GM12873 (cell line): ENCODE data around the gene POLG2.

Experiments
- TF ChIP-seq, protein P1 (sequence below): IDR thresholded peaks from 2 replicates; pipeline ENCODE4 v1.5.1; 2012; ENCODE audit warnings: low read depth, mild to moderate bottlenecking, moderate library complexity, low read length, control low read depth; ENCODE audit not compliant: insufficient read depth; ENCODE audit errors: missing control alignments

Gene POLG2

DNA sequence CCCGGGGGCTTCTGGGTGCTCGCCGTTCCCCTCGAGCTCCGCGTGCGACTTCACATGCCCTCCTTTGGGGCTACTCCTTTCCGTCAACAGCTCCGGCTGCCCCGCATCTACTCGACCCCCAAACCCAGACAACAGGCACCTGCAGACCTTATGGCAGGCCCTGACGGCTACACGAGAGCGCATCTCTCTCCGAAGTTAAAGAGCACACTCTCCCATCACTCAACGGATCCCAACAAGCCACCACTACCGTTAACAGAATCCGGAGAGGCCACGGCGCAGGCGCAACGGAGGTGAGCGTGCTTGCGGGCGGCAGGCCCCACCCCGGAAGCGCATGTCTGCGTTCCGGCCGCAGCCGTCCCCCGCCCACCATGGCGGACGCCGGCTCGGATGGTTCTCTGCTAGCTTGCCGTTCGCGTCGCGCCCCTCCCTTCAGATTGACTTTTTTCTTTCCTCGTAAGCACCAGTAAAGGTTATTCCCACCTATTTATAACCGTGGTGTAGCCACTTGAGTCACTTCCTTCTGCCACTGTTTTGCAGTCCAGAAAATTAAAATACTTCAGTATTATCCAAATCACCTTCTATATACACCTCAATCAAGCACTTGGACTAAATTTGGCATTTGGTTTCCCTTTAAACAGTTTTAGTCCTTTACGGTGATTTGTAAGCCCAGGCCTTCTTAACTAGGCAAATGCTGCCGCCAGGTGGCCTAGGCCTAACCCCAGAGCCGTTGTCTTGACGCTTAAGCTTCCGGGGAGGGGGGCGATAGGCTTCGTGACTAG lies at the start of gene POLG2:
Gene POLG2 (minus strand): TSS at position 269 of the 779 bp plus-strand sequence. CDS start 86 bp downstream, at position 183.
- TF ChIP-seq, protein P1, sequence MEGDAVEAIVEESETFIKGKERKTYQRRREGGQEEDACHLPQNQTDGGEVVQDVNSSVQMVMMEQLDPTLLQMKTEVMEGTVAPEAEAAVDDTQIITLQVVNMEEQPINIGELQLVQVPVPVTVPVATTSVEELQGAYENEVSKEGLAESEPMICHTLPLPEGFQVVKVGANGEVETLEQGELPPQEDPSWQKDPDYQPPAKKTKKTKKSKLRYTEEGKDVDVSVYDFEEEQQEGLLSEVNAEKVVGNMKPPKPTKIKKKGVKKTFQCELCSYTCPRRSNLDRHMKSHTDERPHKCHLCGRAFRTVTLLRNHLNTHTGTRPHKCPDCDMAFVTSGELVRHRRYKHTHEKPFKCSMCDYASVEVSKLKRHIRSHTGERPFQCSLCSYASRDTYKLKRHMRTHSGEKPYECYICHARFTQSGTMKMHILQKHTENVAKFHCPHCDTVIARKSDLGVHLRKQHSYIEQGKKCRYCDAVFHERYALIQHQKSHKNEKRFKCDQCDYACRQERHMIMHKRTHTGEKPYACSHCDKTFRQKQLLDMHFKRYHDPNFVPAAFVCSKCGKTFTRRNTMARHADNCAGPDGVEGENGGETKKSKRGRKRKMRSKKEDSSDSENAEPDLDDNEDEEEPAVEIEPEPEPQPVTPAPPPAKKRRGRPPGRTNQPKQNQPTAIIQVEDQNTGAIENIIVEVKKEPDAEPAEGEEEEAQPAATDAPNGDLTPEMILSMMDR, result peak; percentile 67

DNA sequence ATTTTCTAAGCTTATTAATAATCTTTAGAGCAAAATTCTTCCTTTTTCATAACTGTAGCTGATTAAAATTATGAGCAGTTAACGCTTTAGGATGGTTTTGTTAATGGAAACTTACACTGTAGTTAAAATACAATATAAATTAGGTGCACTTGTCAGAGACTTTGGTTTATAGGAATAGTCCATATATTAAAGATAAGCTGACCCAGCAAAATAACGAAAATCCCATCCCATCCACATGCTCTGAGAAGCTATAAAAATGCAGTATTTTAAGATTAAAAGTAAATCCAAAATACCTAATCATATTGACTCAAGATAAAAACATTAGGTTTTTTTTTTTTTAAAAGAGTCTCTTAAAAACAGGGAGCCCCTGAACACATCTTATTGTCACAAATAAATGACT lies 47.9 kb upstream of the POLG2 start:
- TF ChIP-seq, protein P1, result no peak

DNA sequence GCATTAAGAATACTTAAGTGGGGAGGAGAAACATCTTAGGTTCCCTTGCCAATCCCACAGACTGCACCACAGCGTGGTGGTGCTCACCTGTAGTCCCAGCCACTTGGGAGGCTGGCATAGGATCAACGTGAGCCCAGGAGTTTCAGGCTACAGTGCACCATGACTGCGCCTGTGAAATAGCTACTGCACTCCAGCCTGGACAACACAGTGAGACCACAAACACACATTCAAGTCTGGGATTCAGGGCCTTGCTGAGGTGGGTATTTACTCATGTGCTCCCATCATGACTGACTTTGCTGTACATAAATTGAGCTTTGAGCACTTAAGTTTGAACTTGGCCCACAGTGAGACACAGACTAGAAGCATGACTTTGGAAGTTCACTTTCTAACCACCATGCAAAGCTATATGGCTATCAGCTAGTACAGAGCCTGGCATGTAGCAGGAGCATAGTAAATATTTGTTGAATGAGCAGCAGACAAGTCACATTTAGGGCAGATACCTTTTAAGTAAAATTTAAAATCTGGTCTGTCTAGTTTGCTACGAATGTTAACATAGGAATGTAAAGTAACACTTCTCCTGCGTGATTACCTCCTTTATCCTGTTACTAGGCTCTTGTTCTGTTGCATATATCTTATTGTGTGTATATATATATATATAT lies 43.4 kb upstream of the POLG2 start:
- TF ChIP-seq, protein P1, result no peak

DNA sequence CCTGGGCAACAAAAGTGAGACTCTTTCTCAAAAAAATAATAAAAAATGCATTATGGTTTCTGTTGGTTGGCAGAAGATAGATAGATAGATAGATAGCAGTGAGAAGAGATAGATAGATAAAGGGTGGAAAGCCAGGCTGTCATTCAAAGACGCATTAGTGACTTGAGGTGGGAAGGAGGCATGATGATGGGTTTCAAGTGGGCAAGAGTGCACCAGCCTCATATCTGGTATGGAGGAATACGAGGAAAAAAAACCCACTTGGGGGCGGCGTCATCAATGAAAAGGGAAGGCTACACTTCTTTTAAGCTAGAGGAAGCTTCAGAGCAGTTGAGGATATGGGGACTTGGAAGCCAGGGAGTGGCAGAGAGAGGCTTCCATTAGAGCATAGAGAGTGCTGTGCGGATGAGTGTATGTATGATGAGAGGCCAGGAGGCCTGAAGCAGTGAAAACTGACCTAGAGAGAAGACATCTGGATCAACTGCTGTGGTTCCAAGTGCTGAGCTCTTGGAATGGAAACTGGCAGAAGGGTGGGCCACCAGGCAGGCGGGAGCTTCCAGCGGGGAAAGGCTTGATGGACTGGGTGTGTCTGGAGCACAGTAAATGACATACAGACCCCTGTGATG lies 41.8 kb upstream of the POLG2 start:
- TF ChIP-seq, protein P1, result no peak

DNA sequence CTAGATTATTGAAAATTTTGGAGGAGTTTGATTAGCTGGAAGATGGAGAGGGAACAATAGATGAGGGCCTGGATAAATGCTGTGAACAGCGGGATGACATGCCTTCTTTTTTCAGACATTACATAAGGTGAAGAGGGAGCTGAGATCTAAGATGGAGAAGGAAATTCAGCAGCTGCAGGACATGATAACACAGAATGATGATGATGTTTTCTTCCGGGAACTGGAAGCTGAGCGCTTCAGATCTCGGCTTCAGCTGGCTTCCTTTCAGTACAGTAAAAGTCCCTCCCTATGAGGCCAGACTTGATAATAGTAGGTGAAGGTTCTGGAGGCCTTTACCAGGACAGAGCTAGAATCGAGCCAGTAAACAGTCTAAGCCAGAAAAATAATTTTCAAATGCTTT lies 40.6 kb upstream of the POLG2 start:
- TF ChIP-seq, protein P1, result no peak

DNA sequence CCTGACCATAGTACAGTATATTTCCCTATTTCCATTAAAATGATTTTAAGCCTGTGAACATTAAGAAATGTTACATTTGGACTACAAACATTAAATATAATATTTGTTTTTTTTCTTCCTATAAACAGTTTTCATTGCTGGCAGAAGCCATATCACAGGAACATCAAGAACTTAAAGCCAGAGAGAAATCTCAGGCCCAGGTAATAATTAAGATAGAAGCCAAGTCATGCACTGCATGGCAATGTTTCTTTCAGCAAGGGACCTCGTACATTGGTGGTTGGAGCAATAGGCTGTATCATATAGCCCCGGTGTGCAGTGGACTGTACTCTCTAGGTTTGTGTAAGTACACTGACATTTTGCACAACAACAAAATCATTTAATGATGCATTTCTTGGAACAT lies 40.1 kb upstream of the POLG2 start:
- TF ChIP-seq, protein P1, result no peak

DNA sequence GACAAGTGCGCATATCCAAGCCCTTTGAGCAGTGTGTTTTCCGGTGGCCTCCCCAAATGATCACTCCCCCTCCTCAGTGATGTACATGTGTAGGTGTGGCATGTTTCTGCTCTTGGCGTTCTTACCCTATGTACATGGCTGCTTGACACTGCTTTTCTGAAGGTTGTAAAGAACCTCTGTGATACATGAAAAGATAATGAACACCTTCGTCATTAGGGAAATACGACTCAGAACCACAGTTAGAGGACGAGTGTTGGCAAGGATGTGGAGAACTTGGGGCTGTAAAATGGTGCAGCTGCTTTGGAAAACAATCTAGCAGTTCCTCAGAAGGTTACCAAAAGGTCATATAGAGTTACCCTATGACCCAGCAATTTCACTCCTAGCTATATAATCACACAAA lies 38.5 kb upstream of the POLG2 start:
- TF ChIP-seq, protein P1, result no peak
